Parathyroid adenoma (tissue), 2 donors: Measurements from ENCODE around the gene LCOR.

Experiments used
- H2AFZ ChIP-seq: fragments of 300-600 bp; sonication (generic); one replicate; pipeline ENCODE4 v1.7.0; 2017; ENCODE audit warnings: antibody characterized with exemption, mild to moderate bottlenecking
- H3K27ac ChIP-seq: fragments of 300-600 bp; sonication (generic); one replicate; pipeline ENCODE4 v1.7.0; 2017
- H3K27me3 ChIP-seq: fragments of 300-600 bp; sonication (generic); one replicate; pipeline ENCODE4 v1.7.0; 2017; ENCODE audit warnings: low read length; ENCODE audit not compliant: control insufficient read depth, insufficient read depth
- H3K36me3 ChIP-seq: fragments of 300-600 bp; sonication (generic); one replicate; pipeline ENCODE4 v1.7.0; 2017; ENCODE audit warnings: low read length; ENCODE audit not compliant: control insufficient read depth, insufficient read depth
- H3K4me1 ChIP-seq: fragments of 300-600 bp; sonication (generic); one replicate; pipeline ENCODE4 v1.7.0; 2017; ENCODE audit warnings: control low read depth
- H3K4me2 ChIP-seq: fragments of 300-600 bp; sonication (generic); one replicate; pipeline ENCODE4 v1.7.0; 2017; ENCODE audit warnings: low read length
- H3K4me3 ChIP-seq: fragments of 300-600 bp; sonication (generic); one replicate; pipeline ENCODE4 v1.7.0; 2017; ENCODE audit warnings: low read depth, low read length
- H3K79me2 ChIP-seq: fragments of 300-600 bp; sonication (generic); one replicate; pipeline ENCODE4 v1.7.0; 2017; ENCODE audit warnings: control low read depth
- H3K9ac ChIP-seq: fragments of 300-600 bp; sonication (generic); one replicate; pipeline ENCODE4 v1.7.0; 2017; ENCODE audit warnings: mild to moderate bottlenecking
- H3K9me3 ChIP-seq: fragments of 300-600 bp; sonication (generic); one replicate; pipeline ENCODE4 v1.7.0; 2017; ENCODE audit warnings: low read length; ENCODE audit not compliant: control insufficient read depth
- CTCF ChIP-seq: fragments of 300-600 bp; sonication (generic); IDR thresholded peaks from one replicate; pipeline ENCODE4 v1.7.0; 2017; ENCODE audit warnings: antibody characterized with exemption, mild to moderate bottlenecking
- donor health status: primary hyperparathyroidism.

Gene LCOR

GRCh38 chr10:97016728-97017473, 184.8 kb downstream of the LCOR start:
- no peak overlapping the region for H3K9ac ChIP-seq
- H2AFZ ChIP-seq: no peak overlapping the region
- no peak overlapping the region for H3K4me3 ChIP-seq
- no peaks in the 10 kb centered on the region for H3K27me3 ChIP-seq
- no peaks in the 10 kb centered on the region for H3K36me3 ChIP-seq
- H3K27ac ChIP-seq: no peak overlapping the region
- H3K4me2 ChIP-seq: no peak overlapping the region
- no peaks in the 10 kb centered on the region for H3K79me2 ChIP-seq
- H3K9me3 ChIP-seq: no peaks in the 10 kb centered on the region
- H3K4me1 ChIP-seq: no peaks in the 10 kb centered on the region
- no peak for TF ChIP-seq CTCF

- no peak overlapping the region for H2AFZ ChIP-seq
- H3K4me2 ChIP-seq: no peak overlapping the region
- no peaks in the 10 kb centered on the region for H3K9me3 ChIP-seq
- H3K4me3 ChIP-seq: no peak overlapping the region
- H3K27me3 ChIP-seq: no peaks in the 10 kb centered on the region
- TF ChIP-seq CTCF: no peak
- no peaks in the 10 kb centered on the region for H3K79me2 ChIP-seq
- no peak overlapping the region for H3K9ac ChIP-seq
- no peaks in the 10 kb centered on the region for H3K36me3 ChIP-seq
- no peak overlapping the region for H3K27ac ChIP-seq
- no peaks in the 10 kb centered on the region for H3K4me1 ChIP-seq
These were observed 185.4 kb downstream of the LCOR start for GRCh38 chr10:97017474-97017903.

- TF ChIP-seq CTCF: no peak
- Histone ChIP-seq H3K79me2 (no peaks in the 10 kb centered on the region), H3K9ac (no peak overlapping the region), H3K9me3 (no peaks in the 10 kb centered on the region), H3K4me1 (no peaks in the 10 kb centered on the region), H3K36me3 (no peaks in the 10 kb centered on the region), H3K4me2 (no peak overlapping the region), H3K4me3 (no peak overlapping the region), H2AFZ (no peak overlapping the region), H3K27ac (no peak overlapping the region), H3K27me3 (no peaks in the 10 kb centered on the region)
These were observed 186.4 kb downstream of the LCOR start for GRCh38 chr10:97018251-97019212.

- TF ChIP-seq CTCF: no peak
- no peaks in the 10 kb centered on the region for H3K27me3 ChIP-seq
- no peaks in the 10 kb centered on the region for H3K9me3 ChIP-seq
- no peak overlapping the region for H3K27ac ChIP-seq
- no peak overlapping the region for H3K9ac ChIP-seq
- H3K36me3 ChIP-seq: no peaks in the 10 kb centered on the region
- no peaks in the 10 kb centered on the region for H3K4me1 ChIP-seq
- no peak overlapping the region for H2AFZ ChIP-seq
- H3K4me3 ChIP-seq: no peak overlapping the region
- no peaks in the 10 kb centered on the region for H3K79me2 ChIP-seq
- no peak overlapping the region for H3K4me2 ChIP-seq
These were observed 187.2 kb downstream of the LCOR start for GRCh38 chr10:97019213-97019844.
